ENCODE results near the gene MTRR.

The MTRR gene

GRCh38 chr5:7902666-7903625 is 34.0 kb downstream of the MTRR start:
- no peak for DNase-seq

GRCh38 chr5:7904170-7904569 is 35.2 kb downstream of the MTRR start:
- DNase-seq = peak; percentile 5

- DNase-seq = no peak
These were observed 38.7 kb downstream of the MTRR start for GRCh38 chr5:7907612-7908011.

GRCh38 chr5:7908317-7908716 is 39.4 kb downstream of the MTRR start:
- no peak for DNase-seq

- no peak for DNase-seq
These were observed 41.9 kb downstream of the MTRR start for GRCh38 chr5:7910738-7911428.

- DNase-seq = peak; percentile 6
These were observed 42.5 kb downstream of the MTRR start for GRCh38 chr5:7911429-7911771.

GRCh38 chr5:7916171-7916804 is 47.3 kb downstream of the MTRR start:
- DNase-seq = no peak

GRCh38 chr5:7917130-7918123 is 48.5 kb downstream of the MTRR start:
- no peak for DNase-seq

- DNase-seq = no peak
These were observed 57.2 kb downstream of the MTRR start for GRCh38 chr5:7925961-7926695.

- DNase-seq = no peak
These were observed 57.8 kb downstream of the MTRR start for GRCh38 chr5:7926720-7927119.

- peak; percentile 56 for DNase-seq
These were observed 58.8 kb downstream of the MTRR start for GRCh38 chr5:7927466-7928375.

GRCh38 chr5:7930011-7930410 is 61.1 kb downstream of the MTRR start:
- DNase-seq = no peak

GRCh38 chr5:7941692-7942091 is 72.7 kb downstream of the MTRR start:
- no peak for DNase-seq

GRCh38 chr5:7947301-7947700 is 78.4 kb downstream of the MTRR start:
- DNase-seq = no peak
